DOHH2 (cell line): ENCODE results near the gene ATG16L1.

ENCODE experiments used
- CTCF ChIP-seq: fragments of 200-600 bp; sonication (generic); IDR thresholded peaks from one replicate; pipeline ENCODE4 v1.5.1; 2014; ENCODE audit warnings: antibody characterized with exemption, mild to moderate bottlenecking, low read depth, low read length; ENCODE audit not compliant: poor library complexity, severe bottlenecking
- EZH2phosphoT487 ChIP-seq: fragments of 200-600 bp; sonication (generic); IDR thresholded peaks from 2 replicates; pipeline ENCODE4 v1.6.1; 2017; ENCODE audit warnings: borderline replicate concordance, mild to moderate bottlenecking, antibody characterized with exemption, low read length, moderate library complexity, mixed read lengths

- no peak for TF ChIP-seq CTCF
- TF ChIP-seq EZH2phosphoT487 = no peak
Measured at GRCh38 chr2:233245406-233245805, 6.1 kb upstream of the ATG16L1 start.
